ENCODE data around the gene USP36. TPM values are rescaled to one million over a fixed set of nuclear protein-coding genes. Genes with fewer than 3 reads are reported as not detected.

Gene USP36
- total RNA-seq, 1 donor from 2014 or later = 21.8 TPM

- no peak for DNase-seq (ENCODE audit: low spot score)
- peak; percentile 5 for ATAC-seq
These were observed 94.2 kb downstream of the USP36 start for GRCh38 chr17:78746263-78746948.

Other genes with a start within 250 kb of the USP36 start
- 32.1 TPM for gene CYTH1, start 58.5 kb downstream of the USP36 start, total RNA-seq
- gene CEP295NL, start 62.4 kb upstream of the USP36 start, total RNA-seq = 0.33 TPM
- gene TIMP2, start 84.6 kb upstream of the USP36 start, total RNA-seq = 26.4 TPM
- gene LGALS3BP, start 139.1 kb upstream of the USP36 start, total RNA-seq = 141 TPM
- 20.4 TPM for gene CANT1, start 168.9 kb upstream of the USP36 start, total RNA-seq
- gene C1QTNF1, start 183.4 kb upstream of the USP36 start, total RNA-seq = 15.5 TPM
- 47.9 TPM for gene ENGASE, start 234.0 kb upstream of the USP36 start, total RNA-seq

Measured in left lobe of liver (tissue), 2 donors.